ENCODE results near the gene FAM181A. TPM values are rescaled to one million over a fixed set of nuclear protein-coding genes. Genes with fewer than 3 reads are reported as not detected.

FAM181A gene
- polyA plus RNA-seq, 1 donor (not counting 4 experiments of a cell fraction or from before 2014, with no cell fraction given) = 0.04 TPM

DNA sequence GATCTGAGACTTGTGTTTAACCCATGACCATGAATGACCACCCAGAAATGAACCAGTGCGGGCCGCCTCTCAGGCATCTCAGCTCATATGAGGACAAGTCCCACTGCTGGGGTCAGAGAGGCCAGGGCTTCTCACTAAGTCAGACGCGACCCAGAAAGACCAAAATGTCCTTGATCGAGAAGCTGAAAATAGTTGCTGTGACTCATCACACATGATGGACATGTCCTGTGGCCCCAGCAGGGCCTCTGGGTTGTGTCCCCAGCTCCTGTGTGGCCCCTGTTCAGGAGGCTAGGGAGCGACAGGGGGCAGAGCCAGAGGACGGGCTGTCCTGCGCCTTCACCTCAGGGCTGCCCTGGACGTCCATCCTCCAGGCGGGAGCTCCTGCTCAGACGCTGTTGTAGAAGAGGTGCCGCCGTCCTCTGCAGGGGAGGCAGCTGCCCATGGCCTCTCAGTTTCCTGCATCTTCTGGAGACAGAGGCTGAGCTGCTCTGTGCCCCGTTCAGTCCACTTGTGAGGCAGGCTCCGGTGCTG is 29.0 kb upstream of the FAM181A start:
- no peak for TF ChIP-seq EZH2 (IDR thresholded peaks at IDR 0.05; ENCODE audit: low read length)
- TF ChIP-seq, protein P1, sequence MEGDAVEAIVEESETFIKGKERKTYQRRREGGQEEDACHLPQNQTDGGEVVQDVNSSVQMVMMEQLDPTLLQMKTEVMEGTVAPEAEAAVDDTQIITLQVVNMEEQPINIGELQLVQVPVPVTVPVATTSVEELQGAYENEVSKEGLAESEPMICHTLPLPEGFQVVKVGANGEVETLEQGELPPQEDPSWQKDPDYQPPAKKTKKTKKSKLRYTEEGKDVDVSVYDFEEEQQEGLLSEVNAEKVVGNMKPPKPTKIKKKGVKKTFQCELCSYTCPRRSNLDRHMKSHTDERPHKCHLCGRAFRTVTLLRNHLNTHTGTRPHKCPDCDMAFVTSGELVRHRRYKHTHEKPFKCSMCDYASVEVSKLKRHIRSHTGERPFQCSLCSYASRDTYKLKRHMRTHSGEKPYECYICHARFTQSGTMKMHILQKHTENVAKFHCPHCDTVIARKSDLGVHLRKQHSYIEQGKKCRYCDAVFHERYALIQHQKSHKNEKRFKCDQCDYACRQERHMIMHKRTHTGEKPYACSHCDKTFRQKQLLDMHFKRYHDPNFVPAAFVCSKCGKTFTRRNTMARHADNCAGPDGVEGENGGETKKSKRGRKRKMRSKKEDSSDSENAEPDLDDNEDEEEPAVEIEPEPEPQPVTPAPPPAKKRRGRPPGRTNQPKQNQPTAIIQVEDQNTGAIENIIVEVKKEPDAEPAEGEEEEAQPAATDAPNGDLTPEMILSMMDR (optimal IDR thresholded peaks at IDR 0.05 in 1 of 3, IDR thresholded peaks at IDR 0.05 in 1 of 3, conservative IDR thresholded peaks at IDR 0.05 in 1 of 3; ENCODE audit: extremely low read depth in 1 of 3, insufficient read depth in 2 of 3, low read length in 3 of 3) = no peak
- no peaks in the 10 kb centered on the region for H3K9me3 ChIP-seq (ENCODE audit: control insufficient read depth, low read depth, low read length)
- no peaks in the 10 kb centered on the region for H3K4me1 ChIP-seq (ENCODE audit: control insufficient read depth, extremely low read depth, insufficient read depth, low read length)
- no peaks in the 10 kb centered on the region for H3K36me3 ChIP-seq (ENCODE audit: control insufficient read depth in 2 of 2, extremely low read depth in 1 of 2, insufficient read depth in 2 of 2, low read length in 2 of 2)
- peaks cover 4% of the 10 kb centered on the region for H3K27me3 ChIP-seq (ENCODE audit: control insufficient read depth, extremely low read depth, insufficient read depth, low read length)
- H3K4me3 ChIP-seq (ENCODE audit: control insufficient read depth in 2 of 3, extremely low read depth in 1 of 3, insufficient read depth in 2 of 3, low read depth in 1 of 3, low read length in 3 of 3) = no peak overlapping the region
- H2AFZ ChIP-seq (ENCODE audit: control insufficient read depth, low read length) = no peak overlapping the region
- H3K4me2 ChIP-seq (ENCODE audit: control insufficient read depth, extremely low read depth, insufficient read depth, low read depth, low read length) = no peak overlapping the region
- FAIRE-seq (no peak), DNase-seq (ENCODE audit: low read depth, low spot score) (no peak)
- H4K20me1 ChIP-seq (ENCODE audit: control insufficient read depth, extremely low read depth, insufficient read depth, low read length) = no peaks in the 10 kb centered on the region
- H3K79me2 ChIP-seq (ENCODE audit: control insufficient read depth, insufficient read depth, low read length) = no peaks in the 10 kb centered on the region
- H3K9ac ChIP-seq (ENCODE audit: control insufficient read depth, extremely low read depth, insufficient read depth, low read length) = no peak overlapping the region
- no peak overlapping the region for H3K27ac ChIP-seq (ENCODE audit: control insufficient read depth, insufficient read depth, low read length)
- H3K9me1 ChIP-seq (ENCODE audit: control insufficient read depth, extremely low read depth, insufficient read depth, low read length) = no peaks in the 10 kb centered on the region
- dilution Hi-C loops (cut with MboI; ENCODE audit: extremely low pct_ligation_motif_present, low sequenced_read_pairs) = no loop called here

DNA sequence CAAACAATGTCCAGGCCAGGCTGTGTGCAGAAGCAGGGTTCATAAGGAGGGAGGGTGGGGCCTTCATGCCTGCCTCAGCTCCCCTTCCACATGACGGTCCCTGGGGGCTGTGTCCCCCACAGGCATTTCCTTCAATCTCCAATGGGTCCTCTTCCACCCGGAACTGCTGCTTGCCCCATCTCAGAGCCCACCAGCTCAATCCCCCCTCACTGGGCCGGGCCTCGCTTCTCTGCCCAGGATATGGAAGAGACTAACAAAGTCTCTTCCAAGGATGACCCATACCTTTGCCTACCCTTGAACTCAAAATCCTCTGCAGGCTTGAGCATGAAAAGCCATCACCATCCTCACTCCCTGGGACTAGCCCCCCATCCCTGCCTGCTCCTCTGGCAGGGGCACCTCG is 28.4 kb upstream of the FAM181A start:
- H2AFZ ChIP-seq (ENCODE audit: control insufficient read depth, low read length) = no peak overlapping the region
- no peaks in the 10 kb centered on the region for H3K4me1 ChIP-seq (ENCODE audit: control insufficient read depth, extremely low read depth, insufficient read depth, low read length)
- FAIRE-seq = no peak
- no peak for DNase-seq (ENCODE audit: low read depth, low spot score)
- no peaks in the 10 kb centered on the region for H4K20me1 ChIP-seq (ENCODE audit: control insufficient read depth, extremely low read depth, insufficient read depth, low read length)
- no peak overlapping the region for H3K27ac ChIP-seq (ENCODE audit: control insufficient read depth, insufficient read depth, low read length)
- no peaks in the 10 kb centered on the region for H3K36me3 ChIP-seq (ENCODE audit: control insufficient read depth in 2 of 2, extremely low read depth in 1 of 2, insufficient read depth in 2 of 2, low read length in 2 of 2)
- no peak overlapping the region for H3K4me3 ChIP-seq (ENCODE audit: control insufficient read depth in 2 of 3, extremely low read depth in 1 of 3, insufficient read depth in 2 of 3, low read depth in 1 of 3, low read length in 3 of 3)
- TF ChIP-seq, protein P1 (optimal IDR thresholded peaks at IDR 0.05 in 1 of 3, IDR thresholded peaks at IDR 0.05 in 1 of 3, conservative IDR thresholded peaks at IDR 0.05 in 1 of 3; ENCODE audit: extremely low read depth in 1 of 3, insufficient read depth in 2 of 3, low read length in 3 of 3) = no peak
- no peak for TF ChIP-seq EZH2 (IDR thresholded peaks at IDR 0.05; ENCODE audit: low read length)
- dilution Hi-C loops (cut with MboI; ENCODE audit: extremely low pct_ligation_motif_present, low sequenced_read_pairs) = no loop called here
- peaks cover 4% of the 10 kb centered on the region for H3K27me3 ChIP-seq (ENCODE audit: control insufficient read depth, extremely low read depth, insufficient read depth, low read length)
- no peaks in the 10 kb centered on the region for H3K9me1 ChIP-seq (ENCODE audit: control insufficient read depth, extremely low read depth, insufficient read depth, low read length)
- no peak overlapping the region for H3K9ac ChIP-seq (ENCODE audit: control insufficient read depth, extremely low read depth, insufficient read depth, low read length)
- H3K4me2 ChIP-seq (ENCODE audit: control insufficient read depth, extremely low read depth, insufficient read depth, low read depth, low read length) = no peak overlapping the region
- no peaks in the 10 kb centered on the region for H3K9me3 ChIP-seq (ENCODE audit: control insufficient read depth, low read depth, low read length)
- no peaks in the 10 kb centered on the region for H3K79me2 ChIP-seq (ENCODE audit: control insufficient read depth, insufficient read depth, low read length)

Measured in keratinocyte (primary cell).